Activated CD4-positive, alpha-beta T cell treated with anti-CD3 and anti-CD28 coated beads for 4 hours (primary cell): Measurements from ENCODE around the gene POLA2.
"Not testable (repeated sequence)": the region's sequence is repeated elsewhere in the genome, so short reads cannot be mapped to it uniquely, and the experiment has no call there.

Experiments used
- DNase-seq, 2 donors: peaks; one replicate each; pipeline ENCODE4 v3.0.0-alpha.2; 2020

Gene POLA2

DNA sequence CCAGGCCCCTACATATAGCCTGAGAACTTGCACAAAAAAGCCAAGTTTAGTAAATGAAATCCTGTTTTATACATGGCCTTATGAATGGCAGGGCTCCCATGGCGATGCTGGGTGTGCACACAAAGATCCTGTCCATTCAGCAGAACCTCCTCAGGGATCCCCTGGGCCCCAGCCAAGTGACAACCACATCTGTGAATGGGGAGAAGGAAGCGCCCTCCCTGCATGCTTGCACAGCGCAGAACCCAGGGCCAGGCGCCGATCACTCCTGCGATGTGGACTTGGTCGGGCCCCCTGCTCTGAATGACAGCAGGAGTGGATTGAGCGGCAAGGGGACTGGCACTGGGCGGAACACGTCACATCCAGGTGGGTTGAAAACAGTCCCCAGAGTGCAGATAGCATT, 48.5 kb downstream of the POLA2 start:
- no peak for DNase-seq

DNA sequence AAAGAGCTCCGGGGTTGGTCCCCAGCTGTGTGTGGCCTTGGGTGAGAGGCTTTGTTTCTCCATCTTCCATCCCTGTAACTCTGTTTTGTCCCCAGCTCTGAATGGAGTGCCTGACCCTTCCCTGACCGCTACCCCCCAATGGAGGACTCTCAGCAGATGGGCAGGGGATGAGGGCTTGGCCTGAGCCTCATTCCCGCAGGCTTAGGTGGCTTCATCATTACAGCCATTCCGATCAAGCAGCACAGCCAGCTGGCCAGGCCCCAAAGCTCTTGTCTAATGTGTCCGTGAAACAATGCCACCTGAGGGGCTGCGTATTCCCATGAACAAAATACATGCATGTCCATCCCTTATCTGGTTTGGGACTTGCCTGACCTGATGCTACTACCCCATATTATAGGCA, 49.0 kb downstream of the POLA2 start:
- DNase-seq, result no peak

DNA sequence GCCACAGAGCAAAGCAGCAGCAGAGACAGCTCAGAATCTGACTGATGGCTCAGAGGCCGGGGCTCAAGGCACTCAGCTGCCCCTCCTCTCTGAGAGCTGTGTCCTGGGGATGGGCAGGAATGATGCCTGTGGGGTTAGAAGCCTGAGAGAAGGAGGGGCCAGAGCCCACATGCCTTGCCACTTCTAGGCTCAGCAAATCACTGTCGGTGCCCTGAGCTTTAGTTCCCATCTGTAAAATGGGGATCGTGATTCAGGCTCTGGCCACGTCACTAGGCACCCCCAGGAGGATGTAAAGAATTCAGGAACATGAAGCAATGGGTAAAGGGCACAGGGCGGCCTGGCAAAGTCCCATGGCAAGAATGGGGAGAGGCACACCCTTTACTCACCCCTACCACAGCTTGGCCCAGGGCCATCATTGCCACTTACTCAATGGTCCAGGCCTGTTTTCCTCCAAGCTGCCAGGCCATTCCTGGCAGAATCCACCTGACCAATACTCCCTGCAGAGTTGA, 49.5 kb downstream of the POLA2 start:
- DNase-seq, result no peak

DNA sequence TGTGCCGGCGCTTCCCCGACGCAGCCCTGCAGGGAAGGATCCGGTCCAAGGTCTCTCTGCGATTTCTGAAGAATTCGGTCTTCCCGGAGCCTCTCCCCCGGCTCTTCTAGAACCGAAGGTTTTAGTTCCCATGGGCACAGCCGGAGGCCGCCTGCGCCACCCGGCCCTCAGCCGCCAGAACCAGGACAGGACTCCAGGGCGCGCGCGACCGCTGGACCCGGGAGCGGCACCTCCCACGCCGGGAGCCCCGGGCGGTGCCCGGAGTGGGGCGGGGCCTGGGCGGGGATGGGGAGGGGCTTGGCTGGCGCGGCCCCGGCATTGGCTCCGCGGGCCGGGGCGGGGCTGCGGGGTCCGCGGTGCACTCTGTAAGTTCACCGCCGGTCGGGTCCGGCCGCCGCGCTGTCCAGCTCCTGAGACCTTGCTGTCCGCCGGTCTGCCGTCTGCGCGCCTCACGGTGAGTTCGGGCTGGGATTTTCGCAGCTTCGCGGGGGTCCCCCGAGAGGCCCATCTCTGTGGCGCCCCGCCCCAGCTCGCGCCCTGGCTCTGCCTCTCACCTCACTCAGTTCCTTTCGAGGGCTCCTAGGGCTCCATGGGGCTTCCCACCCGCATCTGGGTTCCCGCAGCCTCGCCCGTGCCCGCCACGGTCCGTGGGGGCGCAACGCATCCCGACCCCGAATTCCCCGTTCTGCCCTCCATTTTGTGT, 52.9 kb downstream of the POLA2 start, which contains the start of gene CDC42EP2:
TSS of gene CDC42EP2 (plus strand) at position 366 of the 703 bp plus-strand sequence. CDS start 6,033 bp downstream, outside the sequence.
- peak; percentile 66 to 72 for DNase-seq

DNA sequence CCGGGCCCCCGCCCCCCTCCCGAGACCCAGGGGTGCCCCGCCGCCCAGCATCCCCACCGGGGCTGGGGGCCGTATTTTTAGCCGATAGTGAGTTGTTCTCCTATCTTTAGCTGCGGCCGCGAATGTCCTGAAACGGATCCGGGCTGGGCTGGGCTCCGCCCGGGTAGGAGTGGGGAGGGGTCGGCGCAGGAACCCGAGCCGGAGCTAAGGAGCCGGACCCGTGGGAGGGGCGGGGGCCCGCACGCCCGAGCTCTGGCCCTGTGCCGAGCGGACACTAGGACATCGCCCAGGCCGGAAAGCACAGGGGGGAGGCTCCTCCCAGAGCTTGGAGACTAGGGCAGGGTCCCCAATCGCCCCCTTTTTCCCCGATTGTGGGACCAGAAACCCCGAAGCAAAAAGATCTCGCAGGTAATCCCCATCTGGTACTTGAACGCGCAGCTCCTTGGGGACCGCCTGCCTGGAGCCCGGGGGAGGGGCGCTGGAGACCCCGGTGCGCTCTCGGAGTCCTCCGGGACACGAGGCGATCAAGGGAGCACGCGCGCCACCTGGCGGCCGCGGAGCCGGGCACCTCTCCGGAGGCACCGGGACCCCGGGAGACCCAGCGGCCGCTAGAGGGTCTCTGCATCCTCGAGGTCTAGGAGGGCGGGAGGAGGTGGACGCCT, 53.6 kb downstream of the POLA2 start:
- peak; percentile 74 to 81 for DNase-seq

DNA sequence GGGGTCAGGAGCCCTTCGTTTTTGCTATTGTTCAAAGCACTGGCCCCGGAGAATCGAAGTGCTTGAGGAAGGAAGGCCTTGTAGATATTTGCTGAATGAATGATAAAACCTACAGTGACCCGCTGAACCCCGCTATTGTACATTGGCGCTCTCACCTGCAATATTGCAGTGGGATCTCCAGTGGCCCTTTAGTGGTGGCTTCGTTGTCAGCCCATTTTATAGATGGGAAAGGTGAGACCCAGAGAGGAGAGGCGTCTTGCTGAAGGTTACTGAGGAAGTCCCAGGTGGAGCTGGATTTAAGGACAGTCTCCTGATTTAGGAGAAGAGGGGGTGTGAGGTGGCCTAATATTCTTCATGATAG, 54.1 kb downstream of the POLA2 start:
- DNase-seq, result no peak

DNA sequence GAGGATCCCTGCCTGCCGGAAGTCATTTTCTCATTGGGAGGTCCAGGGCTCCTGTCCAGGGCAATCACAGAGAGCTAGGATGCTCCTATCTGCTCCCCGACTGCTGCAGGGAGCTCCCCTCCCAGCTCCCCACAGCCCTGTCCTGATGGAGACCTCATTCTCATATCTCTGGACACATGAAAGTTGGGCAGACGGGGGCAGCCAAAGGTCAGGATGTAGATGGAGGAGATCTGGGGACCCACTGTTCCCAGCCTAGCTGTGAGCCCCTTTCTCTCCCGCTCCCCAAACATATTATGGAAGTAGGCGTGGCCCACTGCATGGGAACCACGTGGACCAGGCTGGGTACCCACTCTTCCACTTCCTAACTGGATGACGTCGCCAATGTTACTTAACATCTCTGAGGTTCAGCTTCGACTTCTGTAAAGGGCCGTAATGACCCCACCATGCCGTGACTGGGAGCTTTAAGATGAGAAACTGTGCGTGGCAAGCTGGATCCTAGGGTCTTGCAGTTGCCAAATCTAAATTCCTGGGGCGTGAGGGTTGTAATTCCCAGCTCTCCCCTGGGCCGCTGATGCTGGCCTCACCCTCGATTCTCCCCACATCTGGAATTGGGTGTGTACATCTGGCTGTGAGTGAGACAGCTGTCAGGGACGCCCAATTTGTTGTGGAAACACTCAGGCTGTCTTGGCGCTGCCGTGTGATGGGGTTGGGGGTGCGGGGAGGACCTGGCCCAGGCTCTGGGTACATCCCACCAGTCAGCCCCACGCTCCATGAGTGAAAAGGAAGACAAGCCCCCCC, 54.7 kb downstream of the POLA2 start:
- no peak for DNase-seq

DNA sequence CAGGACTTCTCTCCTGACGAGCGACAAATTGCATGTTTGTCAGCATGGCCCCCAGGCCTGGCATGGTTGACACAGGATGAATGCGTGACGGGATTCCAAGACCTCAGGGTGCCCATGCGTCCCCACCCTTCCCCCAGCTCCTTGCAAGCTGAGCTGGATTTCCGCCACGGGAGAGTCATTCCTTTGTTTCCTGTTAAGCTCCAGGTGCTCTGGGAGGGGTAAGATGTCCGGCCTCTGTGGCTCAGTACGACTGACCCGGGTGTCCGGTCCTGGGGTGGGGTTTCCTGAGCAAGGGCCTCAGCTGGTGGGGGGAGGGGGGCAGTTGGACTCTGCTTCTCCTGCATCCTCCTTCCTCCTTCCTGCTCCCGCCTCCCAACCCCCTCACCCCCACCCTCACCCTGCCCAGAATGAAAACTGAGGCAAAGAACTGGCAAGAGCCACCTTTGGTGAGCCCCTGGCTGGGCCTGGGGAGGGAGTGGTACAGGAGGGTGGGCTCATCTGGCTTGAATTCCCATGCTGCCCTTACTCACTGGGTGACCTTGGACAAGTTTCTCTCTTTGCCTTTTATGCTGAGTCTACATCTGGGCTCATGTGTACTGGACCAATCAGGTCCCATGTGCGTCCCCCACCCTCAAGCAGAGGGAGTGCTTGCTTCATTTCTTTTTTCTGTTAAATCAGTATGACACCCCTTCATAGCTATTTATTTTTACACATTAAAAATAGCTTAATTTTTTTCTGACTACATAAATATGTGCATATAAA, 55.4 kb downstream of the POLA2 start:
- DNase-seq, result no peak

DNA sequence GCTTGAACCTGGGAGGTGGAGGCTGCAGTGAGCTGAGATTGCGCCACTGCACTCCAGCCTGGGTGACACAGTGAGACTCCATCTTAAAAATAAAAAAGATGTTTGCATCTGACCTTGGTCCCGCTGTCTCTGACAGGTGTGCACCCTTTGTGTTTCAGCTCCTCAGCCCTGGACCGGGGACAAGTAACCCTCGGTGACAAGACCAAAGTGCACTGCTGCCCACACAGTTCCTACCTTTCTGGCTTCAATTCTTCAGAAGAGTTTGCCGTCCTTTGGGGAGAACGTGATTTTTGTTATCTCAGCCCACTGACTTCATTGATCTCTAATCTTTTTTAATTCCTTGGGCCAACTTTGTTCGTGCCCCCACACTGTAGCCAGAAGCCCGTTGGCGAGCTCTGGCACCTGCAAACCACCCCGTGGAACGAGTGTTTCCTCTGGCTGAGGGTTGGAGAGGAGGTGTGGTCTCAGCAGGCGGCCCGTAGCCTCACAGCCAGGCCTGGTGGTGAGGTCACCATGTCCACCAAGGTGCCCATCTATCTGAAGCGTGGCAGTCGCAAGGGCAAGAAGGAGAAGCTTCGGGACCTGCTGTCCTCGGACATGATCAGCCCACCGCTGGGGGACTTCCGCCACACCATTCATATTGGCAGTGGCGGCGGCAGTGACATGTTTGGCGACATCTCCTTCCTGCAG, 58.8 kb downstream of the POLA2 start:
- DNase-seq, result no peak

DNA sequence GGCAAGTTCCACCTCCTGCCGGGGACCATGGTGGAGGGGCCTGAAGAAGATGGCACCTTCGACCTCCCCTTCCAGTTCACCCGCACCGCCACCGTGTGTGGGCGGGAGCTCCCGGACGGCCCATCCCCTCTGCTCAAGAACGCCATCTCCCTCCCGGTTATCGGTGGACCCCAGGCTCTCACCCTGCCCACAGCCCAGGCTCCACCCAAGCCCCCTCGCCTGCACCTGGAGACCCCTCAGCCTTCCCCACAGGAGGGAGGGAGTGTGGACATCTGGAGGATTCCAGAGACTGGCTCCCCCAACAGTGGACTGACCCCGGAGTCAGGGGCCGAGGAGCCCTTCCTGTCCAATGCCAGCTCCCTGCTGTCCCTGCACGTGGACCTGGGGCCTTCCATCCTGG, 59.3 kb downstream of the POLA2 start:
- no peak for DNase-seq

DNA sequence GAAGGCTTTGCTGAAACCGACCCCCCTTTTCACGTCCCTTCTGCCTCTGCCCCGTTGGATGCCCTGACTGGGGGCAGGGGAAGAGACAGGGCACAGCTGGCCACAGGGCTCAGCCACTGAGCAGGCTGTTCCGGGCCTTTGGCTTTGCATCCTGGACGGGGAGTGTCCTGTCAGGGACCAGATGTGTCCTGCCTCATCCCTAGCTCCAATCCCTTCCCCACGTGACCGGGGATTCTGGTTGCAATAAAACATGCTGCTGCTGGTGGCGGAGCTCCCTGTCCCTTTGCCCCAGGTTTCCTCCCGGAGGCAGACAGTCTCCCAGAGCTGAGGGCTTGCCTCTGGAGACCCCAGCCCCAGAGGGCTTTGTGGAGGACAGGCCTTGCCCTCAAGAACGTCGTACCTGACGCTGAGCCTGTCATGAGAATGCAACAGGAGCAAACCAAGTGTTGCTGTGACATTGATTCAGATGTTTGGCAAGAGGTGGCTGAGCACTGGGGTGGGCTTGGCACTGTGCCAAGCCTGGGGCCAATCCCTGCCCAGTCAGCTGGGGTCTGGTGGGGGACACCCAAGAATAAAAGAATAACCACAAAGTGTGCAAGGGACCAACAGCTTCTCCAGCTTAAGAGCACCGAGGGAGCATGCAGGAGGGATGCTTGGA, 60.2 kb downstream of the POLA2 start:
- no peak for DNase-seq

DNA sequence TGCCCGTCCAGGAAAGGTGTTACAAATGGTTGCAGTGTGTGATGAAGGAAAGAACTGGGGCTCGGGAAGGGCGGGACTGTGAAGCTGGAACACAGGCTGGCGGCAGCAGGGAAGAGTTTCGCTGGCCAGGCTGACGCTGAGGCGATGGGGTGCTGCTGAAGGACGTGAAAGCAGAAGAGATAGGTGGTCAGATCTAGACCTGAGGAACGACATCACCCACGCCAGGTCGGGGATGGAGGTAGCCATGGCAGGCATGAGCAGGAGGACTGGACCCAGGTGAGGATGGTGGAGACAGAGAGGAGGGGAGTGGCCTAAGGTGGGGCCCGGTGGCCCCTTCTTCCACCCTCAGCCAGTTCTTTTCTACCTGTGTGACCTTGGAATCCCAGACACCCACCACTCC, 62.1 kb downstream of the POLA2 start:
- DNase-seq, result no peak

DNA sequence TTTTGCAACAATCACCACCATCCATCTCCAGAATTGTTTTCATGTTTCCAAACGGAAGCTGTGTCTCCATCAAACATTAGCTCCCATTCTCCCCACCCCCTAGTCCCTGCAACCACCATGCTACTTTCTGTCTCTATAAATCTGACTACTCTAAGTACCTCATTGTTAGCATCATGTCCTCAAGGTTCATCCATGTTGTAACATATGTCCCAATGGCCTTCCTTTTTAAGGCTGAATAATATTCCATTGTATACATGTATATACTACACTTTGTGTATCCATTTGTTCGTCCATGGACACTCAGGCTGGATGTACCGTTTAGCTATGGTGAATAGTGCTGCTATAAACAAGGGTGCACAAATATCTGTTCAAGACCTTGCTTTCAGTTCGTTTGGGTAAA, 63.7 kb downstream of the POLA2 start:
- no peak for DNase-seq

DNA sequence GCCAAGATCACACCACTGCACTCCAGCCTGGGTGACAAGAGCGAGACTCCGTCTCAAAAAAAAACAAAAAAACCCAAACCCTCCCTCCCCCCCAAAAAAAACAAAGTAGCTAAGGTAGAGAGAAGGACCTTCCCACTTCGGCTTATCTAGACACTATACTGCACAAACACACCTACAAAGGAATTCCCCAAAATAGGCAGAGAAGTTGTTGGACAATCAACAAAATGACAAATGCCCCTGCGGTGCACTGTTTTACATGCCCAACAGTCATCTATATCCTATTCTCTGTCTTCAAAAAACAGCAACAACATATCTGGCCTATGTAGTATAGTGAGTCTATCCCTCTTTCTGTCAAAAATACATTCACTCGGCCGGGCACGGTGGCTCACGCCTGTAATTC, 65.3 kb downstream of the POLA2 start:
- DNase-seq, result no peak

DNA sequence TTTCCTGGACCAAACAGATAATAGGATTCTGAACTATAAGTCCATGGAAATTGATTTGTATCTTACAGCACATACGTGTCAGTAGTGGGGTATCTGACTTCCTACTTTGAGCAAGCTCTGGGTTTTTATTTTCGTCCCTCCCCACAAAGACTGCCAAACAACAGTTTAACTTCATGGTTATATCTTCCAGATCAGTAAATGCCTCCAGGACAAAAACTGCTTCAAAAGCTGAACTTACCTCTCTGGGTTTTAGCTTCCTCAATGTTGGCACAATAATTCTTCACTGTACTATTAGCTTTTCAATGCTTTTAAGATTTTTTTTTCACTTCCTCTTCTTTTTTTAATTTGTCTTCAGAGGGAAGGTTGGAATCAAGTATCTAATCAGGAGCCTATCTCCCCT, 67.7 kb downstream of the POLA2 start:
- no peak for DNase-seq

DNA sequence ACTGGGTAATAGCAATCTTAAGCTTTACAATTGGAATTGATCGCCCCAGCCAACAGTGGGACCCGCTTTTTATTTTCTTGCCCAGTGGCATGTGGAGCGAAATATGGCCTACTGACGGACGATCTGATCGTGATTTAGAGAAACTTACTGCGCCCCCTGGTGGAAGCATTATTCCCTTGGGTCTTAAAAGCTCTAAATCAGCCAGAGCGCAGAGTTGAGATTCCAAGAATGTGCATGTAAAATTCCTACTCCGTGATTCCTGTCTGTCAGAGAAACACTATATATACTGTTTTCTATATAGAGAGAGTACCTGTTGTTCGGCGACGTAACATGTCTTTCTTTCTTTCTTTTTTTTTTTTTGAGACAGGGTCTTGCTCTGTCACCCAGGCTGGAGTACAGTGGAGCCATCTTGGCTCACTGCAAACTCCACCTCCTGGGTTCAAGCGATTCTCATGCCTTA, 68.2 kb downstream of the POLA2 start:
- peak; percentile 85 to 90 for DNase-seq

DNA sequence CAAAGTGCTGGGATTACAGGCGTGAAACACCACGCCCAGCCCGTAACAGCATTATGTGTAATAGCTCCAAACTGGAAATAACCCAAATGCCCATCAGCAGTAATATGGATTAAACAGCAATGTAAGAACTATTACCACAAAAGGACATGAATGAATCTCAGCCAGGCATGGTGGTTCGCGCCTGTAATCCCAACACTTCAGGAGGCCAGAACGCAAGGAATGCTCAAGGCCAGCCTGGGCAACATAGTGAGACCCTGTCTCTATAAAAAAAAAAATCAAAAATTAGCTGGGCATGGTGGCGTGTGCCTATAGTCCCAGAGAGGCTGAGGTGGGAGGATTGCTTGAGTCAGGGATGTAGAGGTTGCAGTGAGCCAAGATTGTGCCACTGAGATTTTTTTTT, 68.8 kb downstream of the POLA2 start:
- DNase-seq, result no peak

DNA sequence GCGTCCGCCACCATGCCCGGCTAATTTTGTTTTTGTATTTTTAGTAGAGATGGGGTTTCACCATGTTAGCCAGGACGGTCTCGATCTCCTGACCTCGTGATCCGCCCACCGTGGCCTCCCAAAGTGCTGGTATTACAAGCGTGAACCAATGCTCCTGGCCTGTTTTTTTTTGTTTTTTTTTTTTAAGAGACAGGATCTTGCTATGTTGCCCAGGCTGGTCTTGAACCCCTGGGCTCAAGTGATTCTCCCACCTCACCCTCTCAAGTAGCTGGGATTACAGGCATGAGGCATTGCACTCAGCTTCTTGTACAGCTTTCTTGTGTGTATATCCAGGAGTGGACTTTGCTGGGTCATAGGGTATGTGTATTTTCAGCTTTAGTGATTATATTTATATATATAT, 70.8 kb downstream of the POLA2 start:
- DNase-seq, result not testable (repeated sequence)

DNA sequence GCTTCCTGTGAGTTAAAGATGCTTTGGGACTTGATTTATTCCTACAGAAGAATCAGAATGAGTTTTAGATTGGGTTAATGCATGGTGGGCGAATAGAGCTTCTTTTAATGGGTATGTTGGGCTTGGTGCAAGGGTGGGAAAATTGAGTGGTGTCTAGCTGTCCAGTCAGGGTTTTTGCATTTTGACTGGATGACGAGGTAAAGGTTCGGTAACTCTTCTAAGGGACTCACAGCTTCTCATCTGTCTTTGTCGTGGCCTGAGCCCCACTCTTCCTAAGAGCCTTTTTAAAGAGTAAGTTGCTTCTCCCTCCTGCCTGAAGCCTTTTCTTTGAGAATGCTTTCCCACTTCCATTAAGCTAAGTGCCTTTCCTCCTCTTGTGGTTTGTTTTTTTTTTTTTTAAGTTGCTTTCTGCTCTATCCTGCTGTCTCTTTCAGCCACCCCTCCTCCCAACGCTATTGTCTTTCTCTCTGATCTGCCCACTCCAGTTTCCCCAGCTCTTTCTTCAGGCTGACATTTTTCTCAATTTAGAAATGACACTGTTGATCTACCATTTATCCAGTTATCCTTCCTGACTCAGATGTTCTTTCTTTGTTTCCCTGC, 73.0 kb downstream of the POLA2 start:
- DNase-seq, result no peak

DNA sequence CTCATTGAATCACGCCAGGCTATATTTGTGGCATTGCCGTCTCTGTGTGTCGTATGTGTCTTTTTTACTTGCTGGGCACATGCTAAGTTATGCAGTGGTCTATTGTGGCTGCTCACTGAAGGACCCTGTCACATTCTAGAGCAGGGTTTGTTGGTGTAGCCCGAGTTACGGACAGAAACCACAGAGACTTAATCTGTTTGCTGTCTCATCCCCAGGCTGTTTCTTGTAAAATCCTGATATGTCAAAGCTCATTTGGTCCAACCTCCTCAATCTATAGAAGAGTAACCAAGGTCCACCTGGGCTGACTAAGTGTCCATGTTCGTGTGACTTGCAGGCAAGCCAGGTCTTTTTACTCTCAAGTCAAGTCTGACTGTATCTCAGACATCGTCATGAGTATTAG, 76.9 kb downstream of the POLA2 start:
- DNase-seq, result no peak

DNA sequence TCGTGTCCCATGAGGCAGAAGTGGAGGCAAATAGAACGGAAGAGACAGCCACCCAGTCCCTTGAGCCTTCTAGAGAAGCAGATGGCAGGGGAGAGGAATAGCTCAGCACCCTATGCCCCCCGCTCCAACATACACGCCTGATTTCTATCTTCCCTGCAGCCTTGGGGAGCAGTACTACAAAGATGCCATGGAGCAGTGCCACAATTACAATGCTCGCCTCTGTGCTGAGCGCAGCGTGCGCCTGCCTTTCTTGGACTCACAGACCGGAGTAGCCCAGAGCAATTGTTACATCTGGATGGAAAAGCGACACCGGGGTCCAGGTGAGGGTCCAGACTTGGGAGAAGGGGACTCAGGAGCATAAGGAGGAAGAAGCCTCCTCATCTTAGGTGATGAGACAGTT, 78.5 kb downstream of the POLA2 start:
- DNase-seq, result no peak
